Measurements from ENCODE around the gene MYNN.
"Not testable (repeated sequence)": the region's sequence is repeated elsewhere in the genome, so short reads cannot be mapped to it uniquely, and the experiment has no call there.

MYNN gene

GRCh38 chr3:169772897-169773816 lies at the start of gene MYNN:
Gene MYNN (plus strand): TSS chr3:169773396. CDS start chr3:169774296, 900 bp downstream.
- DNase-seq = peak; percentile 91 to 92

DNA sequence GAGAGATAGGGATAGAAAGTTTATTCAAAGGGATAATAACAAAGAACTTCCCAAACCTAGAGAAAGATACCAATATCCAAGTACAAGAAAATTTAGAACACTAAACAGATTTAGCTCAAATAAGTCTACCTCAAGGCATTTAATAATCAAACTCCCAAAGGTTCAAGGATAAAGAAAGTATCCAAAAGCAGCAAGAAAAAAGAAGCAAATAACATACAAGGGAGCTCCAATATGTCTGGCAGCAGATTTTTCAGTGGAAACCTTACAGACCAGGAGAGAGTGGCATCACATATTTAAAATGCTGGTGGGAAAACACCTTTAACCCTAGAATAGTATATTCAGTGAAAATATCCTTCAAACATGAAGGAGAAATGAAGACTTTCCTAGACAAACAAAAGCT lies 41.3 kb upstream of the MYNN start:
- not testable (repeated sequence) for DNase-seq

- no peak for DNase-seq
These were observed 34.1 kb upstream of the MYNN start for GRCh38 chr3:169739067-169739466.

DNA sequence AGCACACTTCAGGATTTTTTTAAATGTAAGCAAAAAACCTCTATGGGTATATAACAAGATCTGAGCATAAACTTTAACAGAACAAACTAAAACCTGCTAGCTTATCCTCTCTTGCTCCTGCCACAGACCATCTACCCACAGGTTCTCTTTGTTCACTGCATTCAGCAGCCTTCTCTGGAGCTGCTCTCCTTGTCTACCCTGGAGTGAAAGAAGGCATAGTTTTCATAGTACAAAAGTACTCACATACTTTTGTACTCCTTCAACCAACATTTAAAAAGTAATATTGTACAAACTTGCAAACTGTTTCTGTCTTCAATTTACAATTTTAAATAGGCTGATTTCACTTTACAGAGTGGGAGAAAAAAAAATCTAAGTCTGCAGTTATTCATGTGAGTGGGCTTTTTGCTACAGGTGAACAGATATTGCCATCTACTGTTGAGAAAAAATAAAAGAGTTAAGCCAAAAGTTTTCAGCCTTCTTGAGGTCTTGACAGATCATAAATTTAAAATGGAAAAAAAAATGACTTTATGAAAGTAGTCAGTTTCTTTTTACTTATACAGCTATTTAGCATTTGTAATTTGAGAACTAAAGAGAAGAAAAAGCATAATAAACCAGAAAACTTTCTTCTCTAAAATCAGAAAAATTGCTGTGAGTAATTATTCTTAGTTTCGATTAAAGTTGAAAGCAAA lies 28.7 kb upstream of the MYNN start:
- DNase-seq = no peak

DNA sequence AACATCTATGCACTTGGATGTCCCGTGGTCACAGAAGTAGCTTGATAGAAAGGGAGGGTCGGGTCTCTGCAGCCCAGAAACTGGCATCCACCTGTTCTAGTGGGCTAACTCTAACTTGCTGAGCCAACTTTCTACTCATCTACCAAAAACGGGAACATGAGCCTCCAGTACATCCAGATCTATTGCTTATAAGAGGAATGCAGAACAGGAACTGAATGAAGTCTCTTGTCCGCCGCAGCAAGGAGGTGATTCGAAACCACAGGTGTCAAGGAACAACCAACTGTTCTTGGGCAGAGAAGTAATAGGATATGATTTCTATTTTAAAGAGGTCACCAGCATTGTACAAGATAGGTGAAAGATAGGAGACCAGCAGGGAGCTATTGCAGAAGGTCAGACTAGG lies 26.3 kb upstream of the MYNN start:
- DNase-seq = no peak

- no peak for DNase-seq
These were observed 24.5 kb upstream of the MYNN start for GRCh38 chr3:169748670-169749069.

GRCh38 chr3:169750665-169751064 lies 22.5 kb upstream of the MYNN start:
- no peak for DNase-seq

GRCh38 chr3:169751875-169752274 lies 21.3 kb upstream of the MYNN start:
- DNase-seq = no peak

DNA sequence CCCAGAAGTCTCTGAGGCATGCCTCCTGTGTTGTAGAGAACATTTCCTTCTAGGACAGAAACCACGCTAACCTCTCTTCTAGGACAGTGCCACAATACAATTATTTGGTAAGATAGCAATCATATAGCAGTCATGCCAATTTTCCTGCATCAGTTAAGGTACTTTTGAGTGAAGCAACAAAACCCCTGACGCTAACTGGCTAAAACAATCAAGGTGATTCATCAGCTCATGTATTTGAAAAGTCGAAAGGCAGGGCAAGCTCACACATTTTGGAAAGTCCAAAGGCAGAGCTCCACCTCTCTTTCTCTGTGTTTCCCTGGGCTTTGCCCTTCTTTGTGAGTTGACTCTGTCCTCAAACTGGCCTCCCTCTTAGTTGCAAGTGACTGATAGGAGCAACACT lies 18.5 kb upstream of the MYNN start:
- DNase-seq = no peak

- no peak for DNase-seq
These were observed 17.7 kb upstream of the MYNN start for GRCh38 chr3:169755488-169755887.

GRCh38 chr3:169758359-169758994 lies 14.7 kb upstream of the MYNN start:
- no peak for DNase-seq

DNA sequence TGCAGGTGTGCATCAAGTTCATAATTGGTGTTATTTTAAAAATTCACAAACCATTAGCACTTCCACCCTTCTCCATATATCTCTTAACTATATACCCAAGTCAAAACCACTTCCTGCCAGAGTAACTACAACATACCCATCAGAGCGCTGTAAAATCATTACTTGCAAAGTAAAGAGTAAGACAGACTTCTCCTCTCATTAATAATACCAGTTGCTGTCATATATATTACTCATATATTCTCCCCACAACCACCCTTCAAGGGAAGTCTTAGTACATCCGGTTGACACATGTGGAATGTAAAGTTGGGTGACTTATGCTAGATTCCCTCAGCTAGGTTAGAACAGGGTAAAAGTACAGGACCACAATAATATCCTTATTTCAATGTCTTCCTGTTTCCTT lies 13.9 kb upstream of the MYNN start:
- peak in 1 of 2 donors; percentile 30 for DNase-seq

GRCh38 chr3:169760479-169760878 lies 12.7 kb upstream of the MYNN start:
- DNase-seq = no peak

DNA sequence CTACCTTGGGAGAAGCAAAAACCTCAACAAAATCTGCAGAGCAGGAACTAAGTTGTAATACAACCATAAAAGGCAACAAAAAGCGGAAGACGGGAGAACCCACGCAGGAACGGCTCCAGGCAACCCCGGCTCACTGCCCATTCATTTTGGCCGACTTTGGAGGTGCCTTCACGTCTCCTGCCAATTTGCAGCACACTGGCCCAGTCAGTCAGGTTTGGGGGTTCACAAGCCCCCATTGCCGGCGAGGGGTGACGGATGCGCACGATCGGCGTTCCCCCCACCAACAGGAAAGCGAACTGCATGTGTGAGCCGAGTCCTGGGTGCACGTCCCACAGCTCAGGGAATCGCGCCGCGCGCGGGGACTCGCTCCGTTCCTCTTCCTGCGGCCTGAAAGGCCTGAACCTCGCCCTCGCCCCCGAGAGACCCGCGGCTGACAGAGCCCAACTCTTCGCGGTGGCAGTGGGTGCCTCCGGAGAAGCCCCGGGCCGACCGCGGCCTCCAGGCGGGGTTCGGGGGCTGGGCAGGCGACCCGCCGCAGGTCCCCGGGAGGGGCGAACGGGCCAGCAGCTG lies 8.8 kb upstream of the MYNN start:
- DNase-seq = peak; percentile 68 to 74

GRCh38 chr3:169764882-169765612 lies 8.1 kb upstream of the MYNN start, which contains the start of gene TERC:
Gene TERC (minus strand): TSS chr3:169765060.
- DNase-seq = peak; percentile 96 to 97

DNA sequence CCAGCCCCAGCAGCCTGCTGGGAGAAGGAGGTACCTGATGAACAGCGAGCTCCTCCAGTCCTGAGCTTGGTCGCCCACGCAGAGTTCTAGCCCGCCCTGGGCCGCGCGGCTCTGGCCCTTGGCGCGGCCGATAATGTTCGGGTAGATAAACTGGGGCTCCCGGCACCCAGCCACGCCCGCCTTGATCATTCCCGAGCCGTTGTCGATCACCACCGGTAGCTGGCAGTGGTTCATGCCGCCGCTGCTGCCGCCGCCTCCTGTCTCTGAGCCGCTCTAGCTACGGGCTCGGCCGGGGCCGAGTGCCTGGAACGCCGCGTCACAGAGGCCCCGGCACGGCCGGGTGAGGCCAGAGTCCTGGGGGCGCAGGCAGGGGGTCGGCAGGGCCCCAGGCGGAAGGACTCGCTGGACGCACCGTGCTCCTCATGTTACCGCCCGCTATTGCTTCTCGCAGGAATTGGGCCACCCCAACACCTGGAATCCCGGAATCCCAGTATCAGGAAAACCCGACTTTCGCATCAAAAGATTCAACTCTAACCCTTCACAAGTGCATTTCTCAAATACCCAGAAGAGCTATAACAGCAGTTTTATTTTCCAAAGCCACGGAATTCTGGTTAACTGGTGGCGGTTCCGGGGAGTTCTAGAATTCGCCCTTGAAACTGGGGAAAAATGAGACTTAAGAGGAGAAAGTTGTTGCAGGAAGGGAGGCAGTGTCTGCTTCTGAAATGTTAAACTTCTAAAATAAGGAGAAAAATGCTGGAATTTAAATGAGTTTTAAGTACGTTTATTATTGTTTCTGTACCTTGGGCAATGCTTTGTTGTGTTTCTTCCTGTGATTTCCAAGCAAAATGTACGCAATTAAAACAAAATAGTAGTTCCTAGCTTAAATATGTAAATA lies 3.7 kb upstream of the MYNN start, which contains the start of gene ACTRT3:
TSS of gene ACTRT3 (minus strand) at position 275 of the 895 bp plus-strand sequence. CDS start at position 234, 41 bp downstream.
- DNase-seq = peak; percentile 69 to 70

- DNase-seq = peak; percentile 57 to 92
These were observed 1.5 kb upstream of the MYNN start for GRCh38 chr3:169771497-169772304.

DNA sequence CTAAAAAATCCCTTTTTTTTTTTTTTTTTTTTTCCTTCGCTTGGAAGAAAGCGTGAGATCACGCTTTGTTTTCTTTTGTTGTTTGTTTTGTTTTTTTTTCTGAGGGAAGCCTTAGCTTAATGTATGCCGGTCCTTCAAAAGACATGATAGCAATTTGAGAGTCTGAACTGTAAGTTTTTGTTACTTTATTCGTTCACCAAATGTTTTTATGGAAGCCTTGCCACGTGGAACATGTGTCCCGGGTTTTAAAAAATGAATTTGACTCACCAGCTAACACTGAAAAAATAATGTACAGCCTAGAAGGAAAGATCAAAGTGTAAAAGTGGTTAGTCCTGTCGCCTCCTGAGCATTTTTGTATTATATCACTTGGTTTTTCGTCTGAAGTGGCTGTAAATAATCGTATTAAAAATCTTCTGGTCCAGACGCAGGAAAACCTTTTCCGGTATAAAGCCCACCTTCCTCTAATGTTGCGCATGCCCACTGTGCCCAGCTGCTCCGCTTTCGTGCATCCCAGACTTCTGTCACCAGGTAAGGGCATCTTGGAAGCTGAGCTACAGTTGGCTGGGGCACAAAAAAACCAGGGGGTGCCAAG lies 795 bp upstream of the MYNN start:
- peak in 1 of 2 donors; percentile 76 for DNase-seq

- DNase-seq = no peak
These were observed 990 bp downstream of the MYNN start for GRCh38 chr3:169774186-169774585.

GRCh38 chr3:169777822-169778221 lies 4.6 kb downstream of the MYNN start:
- no peak for DNase-seq
